Stimulated activated CD8-positive, alpha-beta memory T cell treated with anti-CD3 and anti-CD28 coated beads, Interleukin-7, amount 100 ng/mL, for 24 hours (primary cell): Measurements from ENCODE around the gene C4orf36.
"Not testable (repeated sequence)": the region's sequence is repeated elsewhere in the genome, so short reads cannot be mapped to it uniquely, and the experiment has no call there.

ENCODE experiments used
- DNase-seq: peaks from one replicate; pipeline ENCODE4 v3.0.0-alpha.2; 2020; ENCODE audit warnings: low read depth

Gene C4orf36

GRCh38 chr4:86917212-86918039 is 25.2 kb upstream of the C4orf36 start:
- DNase-seq, result no peak

- no peak for DNase-seq
These were observed 24.2 kb upstream of the C4orf36 start for GRCh38 chr4:86916392-86916791.

GRCh38 chr4:86910820-86911684 is 18.8 kb upstream of the C4orf36 start:
- no peak for DNase-seq

GRCh38 chr4:86910369-86910768 is 18.1 kb upstream of the C4orf36 start:
- DNase-seq, result no peak

GRCh38 chr4:86909546-86910295 is 17.5 kb upstream of the C4orf36 start:
- DNase-seq, result no peak

GRCh38 chr4:86908251-86908657 is 16.0 kb upstream of the C4orf36 start:
- DNase-seq, result no peak

GRCh38 chr4:86901864-86902263 is 9.6 kb upstream of the C4orf36 start:
- no peak for DNase-seq

- no peak for DNase-seq
These were observed 6.3 kb upstream of the C4orf36 start for GRCh38 chr4:86898562-86898961.

- DNase-seq, result no peak
These were observed 4.4 kb upstream of the C4orf36 start for GRCh38 chr4:86896596-86896995.

- DNase-seq, result no peak
These were observed 3.7 kb upstream of the C4orf36 start for GRCh38 chr4:86895692-86896488.

GRCh38 chr4:86894455-86894854 is 2.2 kb upstream of the C4orf36 start:
- no peak for DNase-seq

GRCh38 chr4:86893136-86893535 is 914 bp upstream of the C4orf36 start:
- DNase-seq, result no peak

GRCh38 chr4:86892636-86892960 is 376 bp upstream of the C4orf36 start:
- no peak for DNase-seq

- no peak for DNase-seq
These were observed 1.4 kb downstream of the C4orf36 start for GRCh38 chr4:86890790-86891189.

GRCh38 chr4:86879641-86880040 is 12.6 kb downstream of the C4orf36 start:
- no peak for DNase-seq

GRCh38 chr4:86878640-86879039 is 13.6 kb downstream of the C4orf36 start:
- no peak for DNase-seq

- no peak for DNase-seq
These were observed 15.1 kb downstream of the C4orf36 start for GRCh38 chr4:86876894-86877685.

GRCh38 chr4:86875436-86875835 is 16.8 kb downstream of the C4orf36 start:
- DNase-seq, result not testable (repeated sequence)

GRCh38 chr4:86872135-86872534 is 20.1 kb downstream of the C4orf36 start:
- no peak for DNase-seq

- DNase-seq, result no peak
These were observed 21.7 kb downstream of the C4orf36 start for GRCh38 chr4:86870442-86871069.
